IMR-90 (cell line): Measurements from ENCODE around the gene TCP1. TPM values are rescaled to one million over a fixed set of nuclear protein-coding genes. Genes with fewer than 3 reads are reported as not detected.

Experiments
- ATAC-seq: fragments of 200-7000 bp; cut with Tn5 transposase; 2 replicates; pipeline ENCODE4 v1.9.1; 2020; ENCODE audit warnings: low read depth, mild to moderate bottlenecking, moderate library complexity
- BruUV-seq: library from RNA; stranded (reverse); fragments of 400-500 nt; replicated peaks from 2 replicates; lab custom pipeline; 2021; lab: Mats Ljungman, UMichigan
- CTCF ChIA-PET: fragments of 300-600 bp; formaldehyde crosslinking; extraction: SDS; loops from one replicate; lab custom pipeline; 2021; ENCODE audit warnings: antibody characterized with exemption; lab: Yijun Ruan, JAX
- POLR2A ChIA-PET: fragments of 300-600 bp; sonication (Branson Sonifier 250); formaldehyde crosslinking; loops from one replicate; lab custom pipeline; 2022; ENCODE audit warnings: antibody characterized with exemption; ENCODE audit not compliant: unreplicated experiment; lab: Charles Lee
- DNase-seq: peaks from one replicate; pipeline ENCODE4 v3.0.0; 2013
- H2AFZ ChIP-seq: replicated peaks from 2 replicates; pipeline ENCODE3; 2013; ENCODE audit warnings: low read length, mild to moderate bottlenecking; ENCODE audit not compliant: poor library complexity
- H2AK5ac ChIP-seq: 2 replicates; pipeline ENCODE4 v1.6.1; 2013; ENCODE audit warnings: low read depth, low read length, inconsistent platforms
- H2AK9ac ChIP-seq: replicated peaks from 2 replicates; pipeline ENCODE3; 2013; ENCODE audit warnings: mild to moderate bottlenecking, low read depth, low read length, moderate library complexity; ENCODE audit not compliant: poor library complexity
- H2BK120ac ChIP-seq: 2 replicates; pipeline ENCODE4 v1.6.1; 2013; ENCODE audit warnings: low read depth, low read length, inconsistent platforms
- H2BK15ac ChIP-seq: 3 replicates; pipeline ENCODE4 v1.6.1; 2013; ENCODE audit warnings: low read depth, low read length, inconsistent platforms
- H2BK20ac ChIP-seq: 2 replicates; pipeline ENCODE4 v1.6.1; 2013; ENCODE audit warnings: low read depth, mild to moderate bottlenecking, inconsistent platforms, low read length, moderate library complexity
- H2BK5ac ChIP-seq: 2 replicates; pipeline ENCODE4 v1.6.1; 2013; ENCODE audit warnings: mild to moderate bottlenecking, low read depth, low read length, inconsistent platforms; ENCODE audit not compliant: poor library complexity, severe bottlenecking
- H3K14ac ChIP-seq: replicated peaks from 2 replicates; pipeline ENCODE4 v1.6.1; 2013; ENCODE audit warnings: low read depth, low read length, inconsistent platforms
- H3K18ac ChIP-seq: 2 replicates; pipeline ENCODE4 v1.6.1; 2013; ENCODE audit warnings: low read depth, low read length, control low read depth
- H3K23ac ChIP-seq: 2 replicates; pipeline ENCODE4 v1.6.1; 2013; ENCODE audit warnings: low read depth, low read length, inconsistent platforms
- H3K27ac ChIP-seq: 2 replicates; pipeline ENCODE4 v1.5.1; 2013; ENCODE audit warnings: mild to moderate bottlenecking, control low read depth, low read length; ENCODE audit not compliant: insufficient read depth
- H3K27me3 ChIP-seq: 2 replicates; pipeline ENCODE4 v1.6.1; 2013; ENCODE audit warnings: low read length; ENCODE audit not compliant: control insufficient read depth, insufficient read depth
- H3K36me3 ChIP-seq: 2 replicates; pipeline ENCODE4 v1.6.1; 2013; ENCODE audit warnings: low read length, mixed read lengths; ENCODE audit not compliant: control insufficient read depth, insufficient read depth
- H3K4ac ChIP-seq: 2 replicates; pipeline ENCODE4 v1.6.1; 2013; ENCODE audit warnings: low read depth, low read length, inconsistent platforms
- H3K4me1 ChIP-seq: 2 replicates; pipeline ENCODE4 v1.6.1; 2013; ENCODE audit warnings: low read length, mixed read lengths; ENCODE audit not compliant: control insufficient read depth, insufficient read depth
- H3K4me2 ChIP-seq: 2 replicates; pipeline ENCODE4 v1.6.1; 2013; ENCODE audit warnings: low read depth, mild to moderate bottlenecking, control low read depth, low read length, moderate library complexity
- H3K4me3 ChIP-seq: 2 replicates; pipeline ENCODE4 v1.5.1; 2013; ENCODE audit warnings: low read depth, mild to moderate bottlenecking, control low read depth, low read length, moderate library complexity; ENCODE audit not compliant: insufficient read depth
- H3K56ac ChIP-seq: 2 replicates; pipeline ENCODE4 v1.6.1; 2013; ENCODE audit warnings: low read length, inconsistent platforms; ENCODE audit not compliant: insufficient read depth; ENCODE audit errors: extremely low read depth
- H3K79me1 ChIP-seq, 2 experiments: 2 replicates each; pipeline ENCODE4 v1.6.1; 2013; ENCODE audit warnings: low read length in 2 of 2, inconsistent platforms in 1 of 2, low read depth in 1 of 2
- H3K9ac ChIP-seq: 2 replicates; pipeline ENCODE4 v1.6.1; 2013; ENCODE audit warnings: low read depth, low read length, control low read depth
- H3K9me1 ChIP-seq: 2 replicates; pipeline ENCODE4 v1.6.1; 2013; ENCODE audit warnings: low read length, inconsistent platforms; ENCODE audit not compliant: insufficient read depth
- H3K9me3 ChIP-seq: 2 replicates; pipeline ENCODE4 v1.6.1; 2013; ENCODE audit warnings: low read length; ENCODE audit not compliant: control insufficient read depth, insufficient read depth
- H4K20me1 ChIP-seq: 2 replicates; pipeline ENCODE4 v1.6.1; 2013; ENCODE audit warnings: low read length, inconsistent platforms; ENCODE audit not compliant: insufficient read depth
- H4K5ac ChIP-seq: 2 replicates; pipeline ENCODE4 v1.6.1; 2013; ENCODE audit warnings: mild to moderate bottlenecking, low read depth, low read length, control low read depth
- H4K8ac ChIP-seq, 2 experiments: 2 replicates each; pipeline ENCODE4 v1.6.1; 2013; ENCODE audit warnings: low read depth in 2 of 2, low read length in 2 of 2, control low read depth in 1 of 2, inconsistent platforms in 1 of 2
- H4K91ac ChIP-seq: 2 replicates; pipeline ENCODE4 v1.6.1; 2013; ENCODE audit warnings: low read depth, low read length, inconsistent platforms; ENCODE audit not compliant: insufficient read depth
- FOS ChIP-seq: fragments of 150-350 bp; IDR thresholded peaks from 2 replicates; pipeline ENCODE4 v1.6.1; 2016; ENCODE audit warnings: low read depth, low read length
- MXI1 ChIP-seq: IDR thresholded peaks from 2 replicates; pipeline ENCODE4 v1.6.1; 2012; ENCODE audit warnings: low read depth, mild to moderate bottlenecking, low read length, moderate library complexity, borderline replicate concordance
- NFE2L2 ChIP-seq: fragments of 150-350 bp; IDR thresholded peaks from 2 replicates; pipeline ENCODE4 v1.6.1; 2016; ENCODE audit warnings: low read depth, mild to moderate bottlenecking, low read length
- RCOR1 ChIP-seq: IDR thresholded peaks from 2 replicates; pipeline ENCODE4 v1.6.1; 2012; ENCODE audit warnings: mild to moderate bottlenecking, low read length, improper control_type of control experiment; ENCODE audit not compliant: insufficient replicate concordance
- RFX5 ChIP-seq: IDR thresholded peaks from 2 replicates; pipeline ENCODE4 v1.8.0; 2012; ENCODE audit warnings: low read depth, mild to moderate bottlenecking, low read length, moderate library complexity
- SMC3 ChIP-seq: fragments of 150-350 bp; IDR thresholded peaks from 2 replicates; pipeline ENCODE4 v1.6.1; 2016; ENCODE audit warnings: low read depth, mild to moderate bottlenecking, antibody characterized with exemption, low read length, moderate library complexity
- WGBS, 2 experiments: methylation state at CpG; one replicate each; pipeline versions ENCODE4 v1.1.5 to v1.1.7; 2013; ENCODE audit warnings: missing lambda C conversion rate in 2 of 2; ENCODE audit not compliant: insufficient read length in 1 of 2; ENCODE audit errors: extremely low coverage in 2 of 2; 5-methylcytosine and 5-hydroxymethylcytosine counted together
- dilution Hi-C: fragments of 300-500 bp; cut with HindIII; formaldehyde crosslinking; loops from one replicate; pipeline ENCODE4 v1.14.3; 2018; ENCODE audit warnings: low sequenced_read_pairs; ENCODE audit not compliant: unreplicated experiment
- in situ Hi-C: fragments of 300-500 bp; cut with MboI; formaldehyde crosslinking; loops from 3 replicates; pipeline ENCODE4 v1.14.3; 2019; ENCODE audit warnings: low sequenced_read_pairs, inconsistent platforms, mixed read lengths
- intact Hi-C: fragments of 100-400 bp; cut with micrococcal nuclease; formaldehyde crosslinking; loops from 2 replicates; pipeline ENCODE4 v1.10.0; 2022
- polyA plus RNA-seq, 3 experiments: library from polyadenylated mRNA; depleted of rRNA; stranded (reverse); fragments of >200 nt; gene quantifications; 2 replicates each; pipeline ENCODE4 v1.2.3, GENCODE V29; 2012; ENCODE audit warnings: low replicate concordance in 1 of 3
- total RNA-seq: library from RNA; depleted of rRNA; stranded (reverse); fragments of >200 nt; gene quantifications from 2 replicates; pipeline ENCODE4 v1.2.3, GENCODE V29; 2012
- TF ChIP-seq, protein P1 (sequence below): fragments of 150-350 bp; IDR thresholded peaks from 2 replicates; pipeline ENCODE4 v1.6.1; 2016; ENCODE audit warnings: low read depth, mild to moderate bottlenecking, low read length, moderate library complexity, borderline replicate concordance

Gene TCP1
- total and polyA plus RNA-seq, 2 of the 4 experiments (the other 2 are of a cell fraction), result 119 to 576 TPM

DNA sequence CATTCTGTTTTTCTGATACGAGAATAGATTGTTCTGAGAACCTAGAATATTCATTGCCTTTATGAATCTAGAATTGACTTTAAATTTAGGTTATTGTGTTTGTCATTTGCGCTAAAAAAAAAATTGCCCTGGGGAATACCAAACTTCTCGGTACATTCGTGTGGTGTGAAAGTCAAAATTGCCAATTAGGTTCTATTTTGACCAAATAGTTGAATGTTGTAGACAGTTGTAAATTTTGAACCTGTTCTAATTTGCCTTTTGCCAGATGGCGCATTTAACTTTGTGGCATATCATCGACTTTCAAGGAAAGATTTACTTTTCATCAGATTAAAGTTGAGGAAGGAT lies 59.1 kb downstream of the TCP1 start:
- Histone ChIP-seq H4K5ac (no peak overlapping the region), H3K4ac (no peak overlapping the region), H3K79me1 (peaks cover 9 to 27% of the 10 kb centered on the region in 2 experiments), H4K8ac (no peak overlapping the region), H3K9me3 (no peaks in the 10 kb centered on the region), H3K36me3 (peaks cover 3% of the 10 kb centered on the region; the same call in 1 of the 2 replicates), H3K27ac (no peak overlapping the region), H3K27me3 (no peaks in the 10 kb centered on the region), H3K4me1 (peaks cover 3% of the 10 kb centered on the region; the same call in 1 of the 2 replicates), H2AK5ac (no peak overlapping the region), H3K18ac (no peak overlapping the region), H3K9me1 (peaks cover 8% of the 10 kb centered on the region), H4K91ac (no peak overlapping the region), H3K4me2 (no peak overlapping the region), H3K14ac (no peak overlapping the region), H2BK120ac (no peak overlapping the region), H3K56ac (no peak overlapping the region), H4K20me1 (peaks cover 76% of the 10 kb centered on the region), H3K23ac (peak overlapping the region; percentile 29; the same call in 1 of the 2 replicates), H2BK5ac (no peak overlapping the region), H3K4me3 (no peak overlapping the region), H3K9ac (no peak overlapping the region), H2AFZ (no peak overlapping the region), H2BK15ac (no peak overlapping the region), H2AK9ac (no peak overlapping the region), H2BK20ac (no peak overlapping the region)
- no TSS peak for BruUV-seq
- intact Hi-C loops, result no loop called here
- in situ Hi-C loops, result loop anchor here (5.0 kb wide), 1 partner anchor 38 kb away; the partner anchor contains the start of gene SOD2
- DNase-seq (no peak), ATAC-seq (no peak)
- no peak for TF ChIP-seq RFX5
- no peak for TF ChIP-seq SMC3
- no peak for TF ChIP-seq RCOR1
- TF ChIP-seq, protein P1, sequence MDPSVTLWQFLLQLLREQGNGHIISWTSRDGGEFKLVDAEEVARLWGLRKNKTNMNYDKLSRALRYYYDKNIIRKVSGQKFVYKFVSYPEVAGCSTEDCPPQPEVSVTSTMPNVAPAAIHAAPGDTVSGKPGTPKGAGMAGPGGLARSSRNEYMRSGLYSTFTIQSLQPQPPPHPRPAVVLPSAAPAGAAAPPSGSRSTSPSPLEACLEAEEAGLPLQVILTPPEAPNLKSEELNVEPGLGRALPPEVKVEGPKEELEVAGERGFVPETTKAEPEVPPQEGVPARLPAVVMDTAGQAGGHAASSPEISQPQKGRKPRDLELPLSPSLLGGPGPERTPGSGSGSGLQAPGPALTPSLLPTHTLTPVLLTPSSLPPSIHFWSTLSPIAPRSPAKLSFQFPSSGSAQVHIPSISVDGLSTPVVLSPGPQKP, result no peak
- no peak for TF ChIP-seq NFE2L2
- TF ChIP-seq FOS, result no peak
- TF ChIP-seq MXI1, result no peak
- POLR2A ChIA-PET, result no interaction called here
- WGBS, 2 experiments, result no CpG with 5 or more reads among the region's 6 CpGs
- CTCF ChIA-PET, result interaction anchor here (1.0 kb wide), 1 partner anchor 10 kb away, joined by 5 read pairs; no protein-coding TSS in a partner anchor
- dilution Hi-C loops, result no loop called here
